Measurements from ENCODE around the gene CNMD. TPM values are rescaled to one million over a fixed set of nuclear protein-coding genes. Genes with fewer than 3 reads are reported as not detected.
A peak's percentile ranks its signal among the peaks of the same experiment; 100 is the strongest.

Gene CNMD
- total RNA-seq: under 1 TPM; 0.30 to 0.35 TPM

GRCh38 chr13:52739468-52740071, at the start of gene CNMD:
CNMD (minus strand) TSS chr13:52739820; CDS start chr13:52739701, 119 bp downstream.
- Histone ChIP-seq H3K4me3 (peak within 1 kb of the TSS; percentile 17), H3K27ac (no peak within 1 kb of the TSS), H3K27me3 (peaks cover 24% of the 10 kb centered on the region), H3K9ac (ENCODE audit: low read depth in 2 of 2, low read length in 2 of 2) (no peak within 1 kb of the TSS), H3K36me3 (no peaks in the 10 kb centered on the region), H3K4me1 (no peaks in the 10 kb centered on the region), H3K9me3 (no peaks in the 10 kb centered on the region)
- intact Hi-C loops (cut with DNase I): no loop called here
- no peak for DNase-seq
- TF ChIP-seq CTCF (IDR thresholded peaks at IDR 0.05): no peak

- TF ChIP-seq CTCF (IDR thresholded peaks at IDR 0.05): no peak
- intact Hi-C loops (cut with DNase I): no loop called here
Measured at GRCh38 chr13:52788011-52788410, 48.4 kb upstream of the CNMD start.

GRCh38 chr13:52787235-52787634, 47.6 kb upstream of the CNMD start:
- intact Hi-C loops (cut with DNase I): no loop called here
- Histone ChIP-seq H3K9ac (ENCODE audit: low read depth in 2 of 2, low read length in 2 of 2) (no peak overlapping the region), H3K4me3 (no peak overlapping the region), H3K27ac (no peak overlapping the region), H3K36me3 (no peaks in the 10 kb centered on the region), H3K27me3 (no peaks in the 10 kb centered on the region), H3K9me3 (no peaks in the 10 kb centered on the region), H3K4me1 (no peaks in the 10 kb centered on the region)
- no peak for DNase-seq
- no peak for TF ChIP-seq CTCF (IDR thresholded peaks at IDR 0.05)

More at GRCh38 chr13:52788011-52788410, 48.4 kb upstream of the CNMD start:
- Histone ChIP-seq H3K27ac (no peak overlapping the region), H3K9me3 (no peaks in the 10 kb centered on the region), H3K36me3 (no peaks in the 10 kb centered on the region), H3K27me3 (no peaks in the 10 kb centered on the region), H3K9ac (ENCODE audit: low read depth in 2 of 2, low read length in 2 of 2) (no peak overlapping the region), H3K4me3 (no peak overlapping the region), H3K4me1 (no peaks in the 10 kb centered on the region)
- no peak for DNase-seq

GRCh38 chr13:52786766-52787165, 47.1 kb upstream of the CNMD start:
- Histone ChIP-seq H3K9ac (ENCODE audit: low read depth in 2 of 2, low read length in 2 of 2) (no peak overlapping the region), H3K27ac (no peak overlapping the region), H3K9me3 (no peaks in the 10 kb centered on the region), H3K36me3 (no peaks in the 10 kb centered on the region), H3K27me3 (no peaks in the 10 kb centered on the region), H3K4me3 (no peak overlapping the region), H3K4me1 (no peaks in the 10 kb centered on the region)
- no peak for DNase-seq
- no peak for TF ChIP-seq CTCF (IDR thresholded peaks at IDR 0.05)
- intact Hi-C loops (cut with DNase I): no loop called here

- H3K4me3 ChIP-seq: no peak overlapping the region
- H3K9me3 ChIP-seq: no peaks in the 10 kb centered on the region
- intact Hi-C loops (cut with DNase I): no loop called here
- DNase-seq: no peak
- no peak overlapping the region for H3K27ac ChIP-seq
- no peak for TF ChIP-seq CTCF (IDR thresholded peaks at IDR 0.05)
- no peaks in the 10 kb centered on the region for H3K4me1 ChIP-seq
- H3K9ac ChIP-seq (ENCODE audit: low read depth in 2 of 2, low read length in 2 of 2): no peak overlapping the region
- no peaks in the 10 kb centered on the region for H3K27me3 ChIP-seq
- no peaks in the 10 kb centered on the region for H3K36me3 ChIP-seq
Measured at GRCh38 chr13:52785739-52786138, 46.1 kb upstream of the CNMD start.

Measured in colonic mucosa (tissue), 4 donors.